ENCODE data around the gene GSC2. TPM values are rescaled to one million over a fixed set of nuclear protein-coding genes. Genes with fewer than 3 reads are reported as not detected.

Gene GSC2
- total and polyA plus RNA-seq, 9 of the 15 experiments (the other 6 are each of a cell fraction or from before 2014, with no cell fraction given) = not detected

GRCh38 chr22:19176732-19177131, 26.6 kb upstream of the GSC2 start (continued):
- TF ChIP-seq ZBTB2 (IDR thresholded peaks at IDR 0.05) (no peak), ZNF282 (CRISPR knock-in tag; IDR thresholded peaks at IDR 0.05) (no peak), CHD4 (IDR thresholded peaks at IDR 0.05; ENCODE audit: insufficient read depth, insufficient replicate concordance, low read depth, low read length, poor library complexity, severe bottlenecking) (no peak), ZNF232 (CRISPR knock-in tag; IDR thresholded peaks at IDR 0.05) (no peak), AFF4 (CRISPR knock-in tag; IDR thresholded peaks at IDR 0.05) (no peak), U2AF1 (optimal IDR thresholded peaks at IDR 0.05; ENCODE audit: low read depth, low read length) (no peak), MLLT1 (IDR thresholded peaks at IDR 0.05) (no peak), MXI1 (IDR thresholded peaks at IDR 0.05; ENCODE audit: low read depth, low read length) (no peak), HSF4 (CRISPR knock-in tag; IDR thresholded peaks at IDR 0.05; ENCODE audit: borderline replicate concordance) (no peak), ZNF609 (CRISPR knock-in tag; IDR thresholded peaks at IDR 0.05; ENCODE audit: borderline replicate concordance) (no peak), ZNF57 (CRISPR knock-in tag; IDR thresholded peaks at IDR 0.05) (0 out of 2 replicates have a peak, but pooled peaks have one; percentile 40), CBX3 (IDR thresholded peaks at IDR 0.05; ENCODE audit: borderline replicate concordance in 1 of 2, low read length in 2 of 2) (no peak), PML (IDR thresholded peaks at IDR 0.05; ENCODE audit: low read length) (no peak), KLF1 (tag; IDR thresholded peaks at IDR 0.05) (no peak; the same call in 1 of the 2 replicates), ZBTB17 (CRISPR knock-in tag; IDR thresholded peaks at IDR 0.05) (0 out of 2 replicates have a peak, but pooled peaks have one; percentile 9), WHSC1 (IDR thresholded peaks at IDR 0.05; ENCODE audit: low read length) (peak; percentile 85), HEY1 (CRISPR knock-in tag; IDR thresholded peaks at IDR 0.05; ENCODE audit: borderline replicate concordance) (no peak)

Measured in K562 (cell line).